ENCODE data around the gene DOCK2. TPM values are rescaled to one million over a fixed set of nuclear protein-coding genes. Genes with fewer than 3 reads are reported as not detected.
A peak's percentile ranks its signal among the peaks of the same experiment; 100 is the strongest.

Gene DOCK2
- total RNA-seq, 1 donor from 2014 or later, result 0.39 TPM

DNA sequence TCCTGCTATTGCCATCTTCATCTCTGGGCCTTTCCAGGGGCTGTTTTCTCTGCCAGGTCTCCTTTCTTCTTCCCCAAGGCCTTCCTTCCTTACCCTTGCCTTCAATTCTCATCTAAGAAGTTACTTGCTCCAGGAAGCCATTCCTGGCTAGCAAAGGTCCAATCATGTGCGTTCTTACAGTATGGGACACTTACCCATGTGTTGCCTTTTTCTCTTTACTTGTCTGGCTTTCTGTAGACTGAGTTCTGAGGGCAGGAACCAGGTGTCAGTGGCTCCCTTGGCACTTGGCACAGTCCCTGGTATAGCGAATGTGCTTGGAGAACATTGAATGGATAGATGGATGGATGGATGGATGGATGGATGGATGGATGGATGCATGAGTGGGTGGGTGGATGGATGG is 478.9 kb downstream of the DOCK2 start:
- no peak for DNase-seq (ENCODE audit: low read depth in 2 of 2)

DNA sequence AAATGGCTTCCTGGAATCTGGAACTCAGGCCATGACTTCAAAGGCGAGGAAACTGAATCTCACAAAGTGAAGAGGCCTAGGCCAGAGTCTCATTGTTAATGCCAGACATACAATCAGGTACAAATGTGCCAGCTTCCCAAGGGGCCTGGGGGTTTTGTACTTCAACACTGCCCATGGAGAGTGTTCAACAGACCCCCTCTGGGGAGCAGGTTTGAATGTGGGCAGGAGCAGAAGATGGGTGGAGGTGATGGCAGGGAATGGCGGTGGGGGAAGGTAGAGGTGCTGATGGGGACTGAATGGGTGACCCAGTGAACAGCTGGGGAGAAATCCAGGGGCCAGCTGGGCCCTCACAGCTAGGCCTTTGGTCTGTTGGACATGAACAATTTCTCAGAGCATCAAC is 480.7 kb downstream of the DOCK2 start:
- DNase-seq (ENCODE audit: low read depth in 2 of 2), result no peak

DNA sequence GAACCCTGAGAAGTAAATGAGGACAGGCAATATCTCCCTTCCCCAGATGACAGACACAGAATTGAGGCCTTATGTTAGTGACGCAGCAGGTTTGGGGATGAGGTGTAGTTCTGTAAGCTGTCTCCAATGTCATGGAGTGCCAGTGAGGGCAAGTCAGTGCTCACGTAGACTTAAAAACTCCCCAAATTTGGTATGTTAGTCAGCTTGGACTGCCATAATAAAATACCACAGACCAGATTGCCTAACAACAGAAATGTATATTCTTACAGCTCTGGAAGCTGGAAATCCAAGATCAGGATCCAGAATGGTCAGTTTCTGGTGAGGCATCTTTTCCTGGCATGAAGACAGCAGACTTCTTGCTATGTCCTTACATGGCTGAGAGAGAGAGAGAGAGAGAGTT is 483.5 kb downstream of the DOCK2 start:
- no peak for DNase-seq (ENCODE audit: low read depth in 2 of 2)

DNA sequence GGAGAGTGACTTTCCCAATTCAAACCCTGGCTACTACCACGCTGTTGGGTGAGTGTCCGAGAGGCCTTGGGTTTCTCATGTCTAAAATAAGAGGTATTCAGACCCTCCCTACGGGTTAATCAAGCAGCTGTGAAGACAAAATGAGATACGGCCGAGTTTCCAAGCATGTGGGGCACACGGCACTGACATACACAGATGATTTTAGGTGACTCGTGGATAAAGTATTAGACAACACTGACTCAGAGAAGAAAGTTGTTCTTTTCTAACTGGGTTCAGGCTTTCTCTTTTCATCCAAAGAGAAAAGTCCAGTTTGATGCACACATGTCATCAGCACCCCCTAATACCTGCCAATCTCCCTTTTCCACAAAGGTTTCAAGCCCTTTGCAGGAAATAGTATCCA is 484.2 kb downstream of the DOCK2 start:
- no peak for DNase-seq (ENCODE audit: low read depth in 2 of 2)

DNA sequence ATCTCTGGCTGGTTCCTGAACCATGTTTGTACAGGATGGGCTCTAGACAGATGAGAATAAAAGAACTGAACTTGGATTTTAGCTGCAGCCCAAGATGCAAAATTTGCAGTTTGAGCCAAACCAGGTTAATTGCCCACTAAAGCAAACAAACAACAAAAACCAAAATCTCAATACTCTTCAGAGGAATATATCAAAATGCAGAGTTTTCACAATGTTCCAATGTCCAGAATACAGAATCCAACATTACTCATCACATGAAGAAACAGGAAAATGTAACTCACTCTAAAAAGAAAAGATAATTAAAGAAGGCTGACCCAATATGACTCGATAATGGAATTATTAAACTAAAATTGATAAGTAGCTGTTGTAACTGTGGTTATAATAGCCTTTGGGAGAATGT is 489.0 kb downstream of the DOCK2 start:
- no peak for DNase-seq (ENCODE audit: low read depth in 2 of 2)

DNA sequence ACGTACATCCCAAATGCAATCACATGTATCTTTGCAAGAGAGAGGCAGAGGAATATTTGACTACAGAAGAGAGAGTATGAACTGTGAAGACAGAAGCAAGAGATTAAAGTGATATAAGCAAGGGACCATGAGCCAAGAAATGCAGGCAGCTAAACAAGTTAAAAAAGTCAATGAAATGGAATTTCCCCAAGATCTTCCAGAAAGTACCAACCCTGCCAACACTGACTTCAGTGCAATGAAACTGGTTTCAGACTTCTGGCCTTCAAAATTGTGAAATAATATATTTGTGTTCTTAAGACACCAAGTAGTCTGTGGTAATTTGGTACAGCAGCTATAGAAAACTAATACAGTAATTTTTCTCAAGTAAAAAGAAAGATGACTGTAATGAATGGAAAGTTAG is 489.6 kb downstream of the DOCK2 start:
- DNase-seq (ENCODE audit: low read depth in 2 of 2), result no peak

DNA sequence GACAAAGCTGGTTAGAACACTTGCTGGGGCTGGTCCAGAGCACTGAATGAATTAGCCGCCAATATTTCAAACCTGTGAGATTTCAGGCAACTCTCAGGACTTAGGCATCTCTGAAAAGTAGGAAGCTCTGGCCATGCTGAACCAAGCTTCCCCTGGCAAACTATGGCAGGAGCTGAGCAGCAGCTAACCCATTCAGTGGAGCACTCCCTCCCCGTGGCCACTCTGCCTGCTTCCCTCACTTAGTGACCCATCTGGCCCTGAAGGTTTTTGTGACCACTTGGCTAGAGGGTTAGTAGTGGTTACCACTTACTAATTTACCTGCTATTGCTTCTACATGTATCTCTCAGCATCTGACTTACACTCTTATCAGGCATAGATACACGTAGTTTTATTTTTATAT is 494.2 kb downstream of the DOCK2 start:
- no peak for DNase-seq (ENCODE audit: low read depth in 2 of 2)

DNA sequence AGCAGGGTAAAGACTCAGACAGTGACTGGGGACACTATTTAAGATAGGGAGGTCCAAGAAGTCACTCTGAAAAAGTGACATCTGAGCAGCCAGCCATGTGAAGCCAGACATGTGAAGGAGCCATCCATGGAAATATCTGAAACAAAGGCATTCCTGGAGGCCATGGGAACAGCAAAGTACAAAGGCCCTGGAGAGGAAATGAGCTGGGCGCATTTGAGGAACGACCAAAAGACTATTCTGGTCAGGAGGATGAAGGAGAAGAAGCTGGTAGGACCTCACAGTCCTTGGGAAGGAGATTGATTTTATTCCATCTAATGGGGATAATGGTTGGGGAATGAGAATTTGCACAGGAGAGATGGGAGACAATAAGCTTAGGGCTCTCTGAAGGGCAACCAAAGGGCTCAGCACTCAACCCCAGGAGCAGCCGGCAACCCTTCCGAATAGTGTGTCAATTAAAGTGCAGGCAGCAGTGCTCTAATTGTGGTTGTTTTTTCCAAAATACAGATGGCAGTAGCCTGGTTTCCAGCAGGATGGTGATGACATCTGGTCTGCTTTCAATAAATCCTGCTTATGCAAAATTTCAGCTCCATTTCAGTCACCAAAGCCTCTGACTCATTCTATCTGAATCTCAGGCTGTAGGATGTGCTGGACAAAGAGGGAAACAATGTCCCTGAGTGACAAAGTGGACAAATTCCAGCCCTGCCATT is 495.3 kb downstream of the DOCK2 start:
- peak; percentile 77 to 86 for DNase-seq (ENCODE audit: low read depth in 2 of 2)

Other genes starting within 250 kb of the DOCK2 start
- gene SPDL1, start 53.5 kb upstream of the DOCK2 start, total RNA-seq, result 5.1 and 10.5 TPM in 2 replicates